ENCODE data around the gene IL9. TPM values are rescaled to one million over a fixed set of nuclear protein-coding genes. Genes with fewer than 3 reads are reported as not detected.

Gene IL9
- total RNA-seq, 2 donors from 2014 or later, result not detected

GRCh38 chr5:135900276-135900675 is 4.6 kb upstream of the IL9 start:
- Histone ChIP-seq H3K36me3 (replicated peaks in 1 of 2; ENCODE audit: insufficient read depth in 1 of 2, low read depth in 2 of 2) (no peaks in the 10 kb centered on the region), H3K27me3 (no peaks in the 10 kb centered on the region), H3K4me3 (no peak overlapping the region), H3K9me3 (no peaks in the 10 kb centered on the region), H3K4me1 (no peaks in the 10 kb centered on the region), H3K27ac (no peak overlapping the region)
- WGBS, 2 donors, result 56 to 72% methylated on average over 3 of the region's 3 CpGs
- no peak for DNase-seq
- no peak for TF ChIP-seq POLR2A (IDR thresholded peaks at IDR 0.05)
- no peak for TF ChIP-seq CTCF (IDR thresholded peaks at IDR 0.05)
- ATAC-seq, result no peak
- intact Hi-C loops (cut with DNase I), result no loop called here

GRCh38 chr5:135898651-135899050 is 3.0 kb upstream of the IL9 start:
- intact Hi-C loops (cut with DNase I), result no loop called here
- H3K4me3 ChIP-seq, result no peak overlapping the region
- H3K27me3 ChIP-seq, result no peaks in the 10 kb centered on the region
- no peaks in the 10 kb centered on the region for H3K4me1 ChIP-seq
- 70 to 90% methylated on average over 6 of the region's 6 CpGs for WGBS, 2 donors
- H3K27ac ChIP-seq, result no peak overlapping the region
- no peak for ATAC-seq
- H3K9me3 ChIP-seq, result no peaks in the 10 kb centered on the region
- no peaks in the 10 kb centered on the region for H3K36me3 ChIP-seq (replicated peaks in 1 of 2; ENCODE audit: insufficient read depth in 1 of 2, low read depth in 2 of 2)
- TF ChIP-seq CTCF (IDR thresholded peaks at IDR 0.05), result no peak
- TF ChIP-seq POLR2A (IDR thresholded peaks at IDR 0.05), result no peak
- no peak for DNase-seq

GRCh38 chr5:135894789-135895188 is 852 bp downstream of the IL9 start:
- no peaks in the 10 kb centered on the region for H3K36me3 ChIP-seq (replicated peaks in 1 of 2; ENCODE audit: insufficient read depth in 1 of 2, low read depth in 2 of 2)
- intact Hi-C loops (cut with DNase I), result no loop called here
- H3K4me1 ChIP-seq, result peaks cover 14% of the 10 kb centered on the region
- no peak overlapping the region for H3K27ac ChIP-seq
- H3K4me3 ChIP-seq, result no peak overlapping the region
- ATAC-seq (no peak), DNase-seq (no peak)
- H3K9me3 ChIP-seq, result no peaks in the 10 kb centered on the region
- TF ChIP-seq POLR2A (IDR thresholded peaks at IDR 0.05), result no peak
- TF ChIP-seq CTCF (IDR thresholded peaks at IDR 0.05), result no peak
- H3K27me3 ChIP-seq, result no peaks in the 10 kb centered on the region
- WGBS, 2 donors, result 36 to 49% methylated on average over 2 of the region's 2 CpGs

GRCh38 chr5:135894276-135894675 is 1.4 kb downstream of the IL9 start:
- TF ChIP-seq POLR2A (IDR thresholded peaks at IDR 0.05), result no peak
- no peak for TF ChIP-seq CTCF (IDR thresholded peaks at IDR 0.05)
- no peaks in the 10 kb centered on the region for H3K36me3 ChIP-seq (replicated peaks in 1 of 2; ENCODE audit: insufficient read depth in 1 of 2, low read depth in 2 of 2)
- no peaks in the 10 kb centered on the region for H3K9me3 ChIP-seq
- peaks cover 14% of the 10 kb centered on the region for H3K4me1 ChIP-seq
- H3K27ac ChIP-seq, result no peak overlapping the region
- 58 to 71% methylated on average over 8 of the region's 8 CpGs for WGBS, 2 donors
- DNase-seq (no peak), ATAC-seq (no peak)
- intact Hi-C loops (cut with DNase I), result no loop called here
- no peaks in the 10 kb centered on the region for H3K27me3 ChIP-seq
- H3K4me3 ChIP-seq, result no peak overlapping the region

- H3K27ac ChIP-seq, result no peak overlapping the region
- H3K36me3 ChIP-seq (replicated peaks in 1 of 2; ENCODE audit: insufficient read depth in 1 of 2, low read depth in 2 of 2), result no peaks in the 10 kb centered on the region
- no peak overlapping the region for H3K4me3 ChIP-seq
- ATAC-seq (no peak), DNase-seq (no peak)
- intact Hi-C loops (cut with DNase I), result no loop called here
- H3K9me3 ChIP-seq, result no peaks in the 10 kb centered on the region
- peaks cover 19% of the 10 kb centered on the region for H3K4me1 ChIP-seq
- H3K27me3 ChIP-seq, result no peaks in the 10 kb centered on the region
- TF ChIP-seq CTCF (IDR thresholded peaks at IDR 0.05) (no peak), POLR2A (IDR thresholded peaks at IDR 0.05) (no peak)
Measured at GRCh38 chr5:135891791-135892190, 3.9 kb downstream of the IL9 start.

Data from body of pancreas (tissue), 4 donors.